ENCODE data around the gene TMEM179. TPM values are rescaled to one million over a fixed set of nuclear protein-coding genes. Genes with fewer than 3 reads are reported as not detected.
A peak's percentile ranks its signal among the peaks of the same experiment; 100 is the strongest.

The TMEM179 gene
- total RNA-seq, 4 donors from 2014 or later: 1.1 to 10.5 (median 1.4) TPM; not detected in 1

GRCh38 chr14:104563742-104564615, 40.6 kb downstream of the TMEM179 start:
- intact Hi-C loops (cut with DNase I; ENCODE audit: low total_unique reads): loop anchor here (1.0 to 5.0 kb wide), 3 partner anchors 421 to 482 kb away; no protein-coding TSS in a partner anchor
- TF ChIP-seq CTCF (IDR thresholded peaks at IDR 0.05) (peak; percentile 65 to 89 (median 81)), POLR2A (IDR thresholded peaks at IDR 0.05) (no peak)
- H3K9me3 ChIP-seq: no peaks in the 10 kb centered on the region
- 2% methylated on average over 23 of the region's 27 CpGs; no CpG with 5 or more reads in 1 of the 2 donors for WGBS, 2 donors (ENCODE audit: low coverage in 1 of 2)
- no peak overlapping the region for H3K27ac ChIP-seq
- no peaks in the 10 kb centered on the region for H3K36me3 ChIP-seq
- peaks cover 0 to 6% (median 0%) of the 10 kb centered on the region in 4 donors for H3K4me1 ChIP-seq
- in situ Hi-C loops (cut with MboI; ENCODE audit: low pct_ligation_motif_present in 1 of 4, low pct_unique_long_range_greater_than_20kb in 1 of 4, low sequenced_read_pairs in 3 of 4): loop anchor here (25.0 kb wide), 1 partner anchor 427 kb away; the partner anchor contains the start of gene KIF26A (in 4 of the 4)
- H3K4me3 ChIP-seq: no peak overlapping the region
- H3K27me3 ChIP-seq: peaks cover 61% of the 10 kb centered on the region
- peak; percentile 71 for DNase-seq

DNA sequence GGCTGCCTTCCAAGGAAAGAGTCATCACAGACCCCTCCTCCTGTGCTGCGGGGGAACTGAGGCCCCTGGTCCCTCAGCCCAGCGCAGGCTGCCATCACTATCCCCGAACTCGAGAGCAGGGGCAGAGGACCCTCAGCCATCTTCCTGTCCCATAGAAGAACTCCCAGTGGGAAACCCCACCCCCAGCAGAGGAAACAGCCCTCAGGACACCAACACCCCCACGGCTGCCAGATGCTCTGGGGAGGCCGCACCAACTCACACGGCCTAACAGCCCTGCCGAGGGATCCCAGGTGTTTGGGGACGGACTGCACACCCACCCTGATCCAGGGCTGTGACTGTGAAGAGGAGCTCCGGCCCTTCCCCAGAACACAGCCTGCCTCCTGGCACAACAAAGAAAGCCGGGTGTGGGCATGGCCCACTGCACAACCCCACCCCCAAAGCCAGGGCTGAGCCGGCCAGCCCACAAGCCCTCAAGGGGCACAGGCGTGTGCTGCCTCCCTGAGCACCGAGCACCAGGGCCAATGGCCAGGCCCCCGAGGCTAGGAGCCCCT, 41.3 kb downstream of the TMEM179 start:
- Histone ChIP-seq H3K9me3 (no peaks in the 10 kb centered on the region), H3K36me3 (no peaks in the 10 kb centered on the region), H3K27ac (no peak overlapping the region), H3K4me3 (no peak overlapping the region), H3K4me1 (peaks cover 0 to 6% (median 0%) of the 10 kb centered on the region in 4 donors), H3K27me3 (peaks cover 54% of the 10 kb centered on the region)
- DNase-seq: no peak
- intact Hi-C loops (cut with DNase I; ENCODE audit: low total_unique reads): loop anchor here (2.0 to 5.0 kb wide), 2 partner anchors 420 to 481 kb away; no protein-coding TSS in a partner anchor
- in situ Hi-C loops (cut with MboI; ENCODE audit: low pct_ligation_motif_present in 1 of 4, low pct_unique_long_range_greater_than_20kb in 1 of 4, low sequenced_read_pairs in 3 of 4): loop anchor here (25.0 kb wide), 1 partner anchor 426 kb away; the partner anchor contains the start of gene KIF26A (in 4 of the 4)
- no peak for TF ChIP-seq EP300 (IDR thresholded peaks at IDR 0.05; ENCODE audit: low read depth)
- no peak for TF ChIP-seq CTCF (IDR thresholded peaks at IDR 0.05)
- no peak for TF ChIP-seq POLR2A (IDR thresholded peaks at IDR 0.05)
- TF ChIP-seq POLR2AphosphoS5 (IDR thresholded peaks at IDR 0.05): no peak
- WGBS, 2 donors (ENCODE audit: low coverage in 1 of 2): 50% methylated on average over 10 of the region's 15 CpGs; no CpG with 5 or more reads in 1 of the 2 donors

- H3K9me3 ChIP-seq: no peaks in the 10 kb centered on the region
- no peaks in the 10 kb centered on the region for H3K36me3 ChIP-seq
- H3K27me3 ChIP-seq: peaks cover 50% of the 10 kb centered on the region
- peaks cover 0 to 6% (median 0%) of the 10 kb centered on the region in 4 donors for H3K4me1 ChIP-seq
- DNase-seq: no peak
- intact Hi-C loops (cut with DNase I; ENCODE audit: low total_unique reads) (loop anchor here (2.0 to 5.0 kb wide), 2 partner anchors 420 to 480 kb away; no protein-coding TSS in a partner anchor), in situ Hi-C loops (cut with MboI; ENCODE audit: low pct_ligation_motif_present in 1 of 4, low pct_unique_long_range_greater_than_20kb in 1 of 4, low sequenced_read_pairs in 3 of 4) (loop anchor here (25.0 kb wide), 1 partner anchor 425 kb away; the partner anchor contains the start of gene KIF26A (in 4 of the 4))
- TF ChIP-seq CTCF (IDR thresholded peaks at IDR 0.05): no peak
- no peak for TF ChIP-seq EP300 (IDR thresholded peaks at IDR 0.05; ENCODE audit: low read depth)
- TF ChIP-seq POLR2A (IDR thresholded peaks at IDR 0.05): no peak
- 69% methylated on average over 4 of the region's 5 CpGs; no CpG with 5 or more reads in 1 of the 2 donors for WGBS, 2 donors (ENCODE audit: low coverage in 1 of 2)
- H3K4me3 ChIP-seq: no peak overlapping the region
- H3K27ac ChIP-seq: no peak overlapping the region
These were observed 42.0 kb downstream of the TMEM179 start for GRCh38 chr14:104562606-104563005.
